Upper lobe of left lung (tissue), 4 donors: ENCODE measurements around the gene NOLC1.

Experiments
- CTCF ChIP-seq, 6 experiments: fragments of 450-650 bp in 4 of 6; fragments of 200-600 bp in 2 of 6; sonication (generic) in 2 of 6; IDR thresholded peaks; one replicate each; pipeline ENCODE4 v1.5.1; 2016 to 2019; ENCODE audit warnings: antibody characterized with exemption in 6 of 6
- POLR2A ChIP-seq, 4 donors: fragments of 450-650 bp; IDR thresholded peaks; one replicate each; pipeline ENCODE4 v1.5.1; 2016 to 2017; ENCODE audit warnings: antibody characterized with exemption in 4 of 4, mild to moderate bottlenecking in 2 of 4
- POLR2AphosphoS5 ChIP-seq, 2 donors: sonication (generic); formaldehyde crosslinking; IDR thresholded peaks; one replicate each; pipeline ENCODE4 v1.5.1; 2017; ENCODE audit warnings: antibody characterized with exemption in 2 of 2

- no peak for TF ChIP-seq POLR2AphosphoS5 (IDR thresholded peaks at IDR 0.05)
- TF ChIP-seq CTCF (IDR thresholded peaks at IDR 0.05) = no peak
- TF ChIP-seq POLR2A (IDR thresholded peaks at IDR 0.05) = no peak
Observed at GRCh38 chr10:102185811-102186527, 33.8 kb downstream of the NOLC1 start.
